ENCODE results near the gene PNPLA7. TPM values are rescaled to one million over a fixed set of nuclear protein-coding genes. Genes with fewer than 3 reads are reported as not detected.

PNPLA7 gene
- total RNA-seq, 1 experiment from 2014 or later: 1.3 TPM

GRCh38 chr9:137575364-137575715 lies 25.1 kb upstream of the PNPLA7 start:
- Mint-ChIP-seq H3K27me3 (ENCODE audit: low read depth) (no peaks in the 10 kb centered on the region), H3K36me3 (peaks cover 45% of the 10 kb centered on the region), H3K4me3 (no peak overlapping the region), H3K9me3 (no peaks in the 10 kb centered on the region), H3K4me1 (peaks cover 22% of the 10 kb centered on the region), H3K27ac (peak overlapping the region; percentile 68)
- TF ChIP-seq IRF2 (CRISPR knock-in tag; IDR thresholded peaks at IDR 0.05; ENCODE audit: borderline replicate concordance, low read depth) (no peak), ZNF232 (CRISPR knock-in tag; IDR thresholded peaks at IDR 0.05) (no peak), SMAD4 (CRISPR knock-in tag; IDR thresholded peaks at IDR 0.05) (no peak), SMAD3 (CRISPR knock-in tag; IDR thresholded peaks at IDR 0.05; ENCODE audit: borderline replicate concordance) (no peak), GTF2I (CRISPR knock-in tag; conservative IDR thresholded peaks at IDR 0.05) (no peak), ZNF532 (CRISPR knock-in tag; IDR thresholded peaks at IDR 0.05; ENCODE audit: borderline replicate concordance) (no peak), AFF4 (CRISPR knock-in tag; IDR thresholded peaks at IDR 0.05; ENCODE audit: borderline replicate concordance) (no peak), ZNF219 (CRISPR knock-in tag; IDR thresholded peaks at IDR 0.05; ENCODE audit: borderline replicate concordance) (no peak), TEAD1 (CRISPR knock-in tag; IDR thresholded peaks at IDR 0.05) (no peak), ZNF396 (CRISPR knock-in tag; IDR thresholded peaks at IDR 0.05; ENCODE audit: borderline replicate concordance) (no peak), MXD4 (CRISPR knock-in tag; IDR thresholded peaks at IDR 0.05; ENCODE audit: borderline replicate concordance) (no peak), TEAD4 (CRISPR knock-in tag; IDR thresholded peaks at IDR 0.05) (no peak), ZBTB21 (CRISPR knock-in tag; IDR thresholded peaks at IDR 0.05; ENCODE audit: borderline replicate concordance) (no peak), E2F1 (CRISPR knock-in tag; IDR thresholded peaks at IDR 0.05) (no peak), ZNF425 (CRISPR knock-in tag; conservative IDR thresholded peaks at IDR 0.05) (no peak), ZNF317 (CRISPR knock-in tag; IDR thresholded peaks at IDR 0.05; ENCODE audit: borderline replicate concordance, low read depth) (no peak), ERG (CRISPR knock-in tag; IDR thresholded peaks at IDR 0.05) (no peak), GABPB1 (CRISPR knock-in tag; IDR thresholded peaks at IDR 0.05) (no peak), NR2C2 (CRISPR knock-in tag; IDR thresholded peaks at IDR 0.05) (no peak)
- no peak for DNase-seq (ENCODE audit: low spot score)
- ChIA-PET CTCF (no interaction called here), POLR2A (no interaction called here)
- no peak for ATAC-seq
